ENCODE measurements around the gene C2orf78. TPM values are rescaled to one million over a fixed set of nuclear protein-coding genes. Genes with fewer than 3 reads are reported as not detected.
"Not testable (repeated sequence)": the region's sequence is repeated elsewhere in the genome, so short reads cannot be mapped to it uniquely, and the experiment has no call there.

The C2orf78 gene
- total RNA-seq, 1 donor from 2014 or later, result not detected

GRCh38 chr2:73746877-73747208 lies 37.1 kb upstream of the C2orf78 start:
- Histone ChIP-seq H3K4me2 (ENCODE audit: low read length) (no peak overlapping the region), H3K27me3 (ENCODE audit: insufficient read depth, low read length) (no peaks in the 10 kb centered on the region), H4K20me1 (ENCODE audit: insufficient read depth, low read length) (peaks cover 2% of the 10 kb centered on the region), H3K79me2 (ENCODE audit: insufficient read depth, low read length) (no peaks in the 10 kb centered on the region), H3K9me3 (ENCODE audit: insufficient read depth, low read depth, low read length) (no peaks in the 10 kb centered on the region), H2AFZ (ENCODE audit: low read depth, low read length) (no peak overlapping the region), H3K9ac (ENCODE audit: low read length) (no peak overlapping the region), H3K4me3 (ENCODE audit: insufficient read depth, low read depth, low read length) (no peak overlapping the region), H3K36me3 (ENCODE audit: insufficient read depth, low read length) (peaks cover 9% of the 10 kb centered on the region), H3K27ac (ENCODE audit: low read depth, low read length) (no peak overlapping the region), H3K4me1 (ENCODE audit: insufficient read depth, low read length) (no peaks in the 10 kb centered on the region)
- DNase-seq (ENCODE audit: low read depth) (no peak), FAIRE-seq (no peak)
- Mint-ChIP-seq H3K4me1 (ENCODE audit: low read depth, unreplicated experiment) (no peaks in the 10 kb centered on the region), H3K27me3 (ENCODE audit: low read depth, unreplicated experiment) (no peaks in the 10 kb centered on the region), H3K4me3 (ENCODE audit: unreplicated experiment) (no peak overlapping the region), H3K36me3 (ENCODE audit: low read depth, unreplicated experiment) (peaks cover 17% of the 10 kb centered on the region), H3K9me3 (ENCODE audit: unreplicated experiment) (no peaks in the 10 kb centered on the region), H3K27ac (ENCODE audit: unreplicated experiment) (no peak overlapping the region)
- no peak for TF ChIP-seq CTCF (IDR thresholded peaks at IDR 0.05; ENCODE audit: insufficient read depth, low read depth, low read length)

GRCh38 chr2:73749314-73749713 lies 34.7 kb upstream of the C2orf78 start:
- Histone ChIP-seq H3K9ac (ENCODE audit: low read length) (no peak overlapping the region), H3K4me3 (ENCODE audit: insufficient read depth, low read depth, low read length) (no peak overlapping the region), H3K27ac (ENCODE audit: low read depth, low read length) (no peak overlapping the region), H3K27me3 (ENCODE audit: insufficient read depth, low read length) (no peaks in the 10 kb centered on the region), H4K20me1 (ENCODE audit: insufficient read depth, low read length) (peaks cover 16% of the 10 kb centered on the region), H3K4me2 (ENCODE audit: low read length) (no peak overlapping the region), H3K4me1 (ENCODE audit: insufficient read depth, low read length) (no peaks in the 10 kb centered on the region), H3K79me2 (ENCODE audit: insufficient read depth, low read length) (no peaks in the 10 kb centered on the region), H2AFZ (ENCODE audit: low read depth, low read length) (no peak overlapping the region), H3K36me3 (ENCODE audit: insufficient read depth, low read length) (peaks cover 24% of the 10 kb centered on the region), H3K9me3 (ENCODE audit: insufficient read depth, low read depth, low read length) (no peaks in the 10 kb centered on the region)
- Mint-ChIP-seq H3K27me3 (ENCODE audit: low read depth, unreplicated experiment) (no peaks in the 10 kb centered on the region), H3K36me3 (ENCODE audit: low read depth, unreplicated experiment) (peaks cover 9% of the 10 kb centered on the region), H3K27ac (ENCODE audit: unreplicated experiment) (no peak overlapping the region), H3K9me3 (ENCODE audit: unreplicated experiment) (no peaks in the 10 kb centered on the region), H3K4me1 (ENCODE audit: low read depth, unreplicated experiment) (peaks cover 2% of the 10 kb centered on the region), H3K4me3 (ENCODE audit: unreplicated experiment) (no peak overlapping the region)
- FAIRE-seq, result no peak
- DNase-seq (ENCODE audit: low read depth), result no peak
- no peak for TF ChIP-seq CTCF (IDR thresholded peaks at IDR 0.05; ENCODE audit: insufficient read depth, low read depth, low read length)
- no peak for TF ChIP-seq EZH2 (IDR thresholded peaks at IDR 0.05; ENCODE audit: insufficient read depth, low read length)

GRCh38 chr2:73754332-73754731 lies 29.7 kb upstream of the C2orf78 start:
- not testable (repeated sequence) for H3K4me1 ChIP-seq (ENCODE audit: insufficient read depth, low read length); H3K4me3 ChIP-seq (ENCODE audit: insufficient read depth, low read depth, low read length); H3K27me3 Mint-ChIP-seq (ENCODE audit: low read depth, unreplicated experiment); H3K4me1 Mint-ChIP-seq (ENCODE audit: low read depth, unreplicated experiment); H3K27ac Mint-ChIP-seq (ENCODE audit: unreplicated experiment); FAIRE-seq; H3K27me3 ChIP-seq (ENCODE audit: insufficient read depth, low read length); H3K27ac ChIP-seq (ENCODE audit: low read depth, low read length); H3K9me3 ChIP-seq (ENCODE audit: insufficient read depth, low read depth, low read length); H3K79me2 ChIP-seq (ENCODE audit: insufficient read depth, low read length); DNase-seq (ENCODE audit: low read depth); H3K9ac ChIP-seq (ENCODE audit: low read length); H2AFZ ChIP-seq (ENCODE audit: low read depth, low read length); H3K4me2 ChIP-seq (ENCODE audit: low read length); H3K9me3 Mint-ChIP-seq (ENCODE audit: unreplicated experiment)
- Mint-ChIP-seq H3K36me3 (ENCODE audit: low read depth, unreplicated experiment) (peaks cover 18% of the 10 kb centered on the region), H3K4me3 (ENCODE audit: unreplicated experiment) (peak overlapping the region; percentile 12)
- H4K20me1 ChIP-seq (ENCODE audit: insufficient read depth, low read length), result peaks cover 30% of the 10 kb centered on the region
- H3K36me3 ChIP-seq (ENCODE audit: insufficient read depth, low read length), result peaks cover 28% of the 10 kb centered on the region
